GM18519 (cell line): ENCODE measurements around the gene AHCYL2.

Experiments used
- ATAC-seq: cut with Tn5 transposase; IDR thresholded peaks from one replicate; pipeline ENCODE4 v1.9.1; 2021; ENCODE audit warnings: mild to moderate bottlenecking, moderate library complexity; ENCODE audit not compliant: unreplicated experiment, low FRiP score

The AHCYL2 gene

DNA sequence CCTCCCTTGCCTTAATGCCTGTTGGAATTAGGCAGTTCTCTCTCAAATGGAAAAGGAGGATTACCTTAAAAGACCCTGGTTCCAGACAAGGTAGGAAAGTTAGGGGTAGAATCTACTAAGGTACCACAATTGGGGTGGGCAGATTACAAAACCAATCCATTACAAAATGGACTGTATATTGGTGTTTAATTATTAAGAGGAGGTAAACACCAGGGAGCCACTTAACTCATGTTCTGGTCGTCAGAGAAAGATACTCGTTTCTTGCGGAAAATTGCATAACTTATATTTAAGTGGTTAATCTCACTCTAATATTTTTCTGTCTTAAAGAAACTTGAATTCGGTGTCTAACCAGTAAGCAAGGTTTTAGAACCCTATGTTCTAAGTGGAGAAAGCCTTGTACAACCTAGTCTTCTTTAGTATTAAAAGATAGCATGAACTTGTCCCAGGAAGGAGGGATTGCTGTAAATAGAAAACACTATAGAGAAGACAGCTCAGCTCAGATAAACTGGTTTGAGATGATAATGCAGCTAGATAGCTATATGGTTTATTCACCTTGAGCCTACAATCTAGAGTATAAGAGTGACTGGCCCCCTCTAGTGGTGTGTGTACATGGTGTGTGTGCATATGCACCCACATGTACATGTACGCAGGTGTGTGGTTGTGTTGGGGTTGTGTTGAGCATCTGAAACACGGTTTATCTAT is 151.4 kb downstream of the AHCYL2 start:
- no peak for ATAC-seq

DNA sequence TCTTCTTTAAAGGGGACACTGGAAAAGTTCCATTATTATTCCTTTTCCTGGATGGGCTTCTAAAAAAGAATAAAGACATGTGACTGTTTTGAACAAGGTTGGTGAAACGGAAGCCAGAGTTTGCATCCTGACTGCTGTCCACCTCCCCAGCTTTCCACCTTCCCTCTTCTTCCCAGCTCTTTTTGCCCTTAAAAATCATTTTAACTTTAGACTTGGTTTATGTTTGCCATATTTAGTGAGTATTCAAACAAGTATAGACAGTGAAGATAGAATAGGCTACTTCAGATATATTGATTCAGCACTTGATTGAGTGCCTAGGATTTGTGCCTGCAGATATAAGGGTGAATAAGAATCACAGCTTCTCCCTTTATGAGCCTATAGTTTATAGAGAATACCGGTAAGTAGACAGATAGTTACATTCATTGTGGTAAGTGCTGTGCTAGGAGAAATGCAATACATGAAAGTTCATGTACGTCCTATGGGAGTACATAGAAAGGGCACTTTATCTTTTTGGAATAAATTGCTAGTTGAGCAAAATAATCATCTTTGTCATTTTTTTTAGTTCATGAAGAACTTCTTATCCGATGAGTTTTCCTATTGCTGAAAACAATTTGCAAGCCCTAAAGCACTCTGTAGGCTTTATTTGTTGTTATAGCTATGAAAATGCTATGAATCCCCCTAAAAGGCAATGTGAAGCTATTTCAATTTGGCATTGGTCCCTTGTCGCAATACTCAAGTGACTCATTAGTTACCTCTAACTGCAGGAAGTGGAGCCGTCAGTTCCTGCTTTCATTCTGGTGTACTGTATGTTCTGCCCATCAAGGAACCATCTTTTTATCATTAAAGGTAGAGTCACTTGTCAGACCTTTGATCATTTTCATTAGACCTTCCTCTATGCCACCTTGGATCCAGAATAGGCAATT is 152.2 kb downstream of the AHCYL2 start:
- no peak for ATAC-seq

DNA sequence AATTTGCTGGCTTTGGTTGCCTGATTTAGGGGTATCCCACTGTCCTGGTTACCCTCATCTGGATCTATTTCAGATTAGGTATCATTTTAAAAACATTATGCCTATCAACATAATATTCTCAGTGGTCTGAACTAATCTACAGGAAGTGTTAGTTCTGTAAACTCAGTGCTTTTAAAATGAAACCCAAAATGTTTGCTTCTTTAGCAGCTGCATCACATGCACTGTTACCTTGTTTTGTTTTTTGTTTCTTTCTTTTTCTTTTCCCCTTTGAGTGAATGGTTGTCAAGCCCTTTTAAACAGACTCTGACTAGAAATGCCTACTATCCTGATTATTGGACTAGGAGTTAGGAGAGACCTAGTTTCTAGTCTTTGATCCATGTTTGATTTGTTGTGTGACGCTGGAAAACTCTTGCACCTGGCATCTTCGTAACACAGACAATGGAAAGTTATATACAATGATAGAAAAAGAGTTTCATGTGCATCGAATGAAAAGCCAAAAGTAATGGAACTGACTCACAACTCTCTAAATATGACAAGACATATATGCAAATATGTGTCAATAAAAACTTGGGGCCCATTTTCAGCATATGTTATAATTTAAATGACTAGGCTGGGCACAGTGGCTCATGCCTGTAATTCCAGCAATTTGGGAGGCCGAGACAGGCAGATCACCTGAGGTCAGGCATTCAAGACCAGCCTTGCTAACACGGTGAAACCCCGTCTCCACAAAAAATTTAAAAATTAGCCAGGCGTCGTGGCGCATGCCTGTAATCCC is 157.1 kb downstream of the AHCYL2 start:
- ATAC-seq = no peak

DNA sequence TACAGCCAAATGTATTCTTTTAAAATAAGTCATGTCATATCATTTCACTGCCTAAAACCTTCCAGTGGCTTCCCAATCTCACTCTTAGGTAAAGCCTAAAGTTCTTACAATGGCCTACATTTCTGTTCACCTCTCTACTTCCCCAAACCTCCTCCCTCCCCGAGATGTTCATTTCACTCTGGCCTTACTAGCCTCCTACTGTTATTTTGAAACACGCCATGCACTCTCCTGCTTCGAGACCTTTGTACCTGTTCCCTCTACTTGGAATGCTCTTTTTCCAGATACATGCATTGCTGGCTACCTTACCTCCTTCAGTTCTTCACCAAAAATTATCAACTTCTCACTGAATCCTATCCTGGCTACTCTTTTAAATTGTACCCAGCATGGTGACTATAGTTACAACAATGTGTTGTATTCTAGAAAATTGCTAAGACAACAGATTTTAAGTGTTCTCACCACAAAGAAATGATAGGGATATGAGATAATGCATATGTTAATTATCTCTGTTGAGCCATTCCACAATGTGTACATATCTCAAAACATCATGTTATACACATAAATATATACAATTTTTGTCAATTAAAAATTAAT is 158.8 kb downstream of the AHCYL2 start:
- no peak for ATAC-seq

DNA sequence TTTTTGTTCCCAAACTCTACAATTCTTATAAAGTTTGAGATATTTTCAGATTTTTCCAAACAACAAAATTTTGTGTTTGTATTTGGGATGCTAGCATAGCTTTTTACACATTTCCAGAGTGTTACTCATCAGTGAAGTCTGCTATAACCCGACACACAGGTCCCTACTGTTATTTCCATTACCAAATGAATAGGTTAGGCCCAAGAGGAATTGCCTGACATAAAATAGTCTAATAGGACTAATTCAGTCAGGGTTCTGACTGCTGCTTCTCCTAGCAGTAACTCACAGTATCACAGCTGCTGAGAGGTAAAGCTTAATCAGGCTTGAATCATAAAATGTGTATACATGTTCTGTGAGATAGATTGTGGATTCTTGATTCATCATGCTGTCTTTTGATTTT is 160.3 kb downstream of the AHCYL2 start:
- ATAC-seq = no peak

DNA sequence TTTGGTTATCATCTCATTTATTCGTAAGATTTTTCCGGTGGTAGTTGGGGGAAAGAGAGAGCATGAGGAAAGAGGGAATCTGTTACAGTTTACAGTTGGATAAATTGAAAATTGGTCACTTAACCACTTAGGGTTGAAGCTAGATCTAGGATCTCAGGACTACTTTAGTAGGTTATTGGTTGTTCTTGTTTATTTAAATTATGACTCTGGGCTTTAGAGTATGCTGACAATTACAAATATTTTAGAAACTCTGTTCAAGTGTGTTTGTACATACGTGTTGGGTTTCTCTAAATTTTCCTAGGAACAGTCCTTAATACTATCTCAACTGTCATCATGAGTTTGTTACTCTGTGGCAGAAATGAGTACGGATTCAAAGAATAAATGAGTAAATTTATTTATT is 160.8 kb downstream of the AHCYL2 start:
- no peak for ATAC-seq

DNA sequence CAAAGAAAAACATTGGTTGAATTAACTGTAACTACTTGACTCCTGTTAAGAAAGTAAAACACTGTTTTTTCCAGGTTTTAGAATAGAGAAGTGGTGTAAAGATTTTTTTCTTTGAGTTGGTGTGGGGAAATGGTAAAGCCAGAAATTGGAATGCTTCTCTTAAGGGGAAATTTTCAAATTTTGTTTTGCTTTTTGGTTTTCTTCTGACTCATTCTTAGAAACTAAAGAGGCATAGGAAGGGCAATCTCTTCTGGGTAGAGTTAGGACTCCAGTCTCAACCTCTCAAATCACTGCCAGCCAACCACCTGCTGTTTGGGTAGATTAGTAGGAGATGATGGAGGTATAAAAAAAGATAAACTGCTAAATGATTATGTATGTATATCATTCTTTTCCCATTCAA is 161.7 kb downstream of the AHCYL2 start:
- no peak for ATAC-seq

DNA sequence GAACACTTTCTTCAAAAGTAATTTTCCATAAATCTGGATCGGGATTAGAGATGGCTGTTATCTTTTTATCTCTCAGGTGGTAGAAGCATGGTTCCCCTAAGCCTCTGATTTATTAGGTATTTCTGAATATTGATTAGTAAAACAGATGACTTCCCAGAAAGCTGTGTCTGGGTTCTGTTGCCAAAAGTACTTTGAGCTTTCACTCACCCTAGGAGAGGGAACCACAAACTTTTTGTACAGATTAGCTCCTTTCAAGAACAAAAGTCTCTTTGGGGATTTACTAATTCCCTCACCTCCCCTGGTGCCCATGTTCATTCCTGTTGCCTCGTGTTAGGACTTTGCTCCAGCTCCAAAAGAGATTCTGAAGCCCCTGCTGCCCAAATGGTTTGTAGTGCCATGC is 162.7 kb downstream of the AHCYL2 start:
- ATAC-seq = no peak

DNA sequence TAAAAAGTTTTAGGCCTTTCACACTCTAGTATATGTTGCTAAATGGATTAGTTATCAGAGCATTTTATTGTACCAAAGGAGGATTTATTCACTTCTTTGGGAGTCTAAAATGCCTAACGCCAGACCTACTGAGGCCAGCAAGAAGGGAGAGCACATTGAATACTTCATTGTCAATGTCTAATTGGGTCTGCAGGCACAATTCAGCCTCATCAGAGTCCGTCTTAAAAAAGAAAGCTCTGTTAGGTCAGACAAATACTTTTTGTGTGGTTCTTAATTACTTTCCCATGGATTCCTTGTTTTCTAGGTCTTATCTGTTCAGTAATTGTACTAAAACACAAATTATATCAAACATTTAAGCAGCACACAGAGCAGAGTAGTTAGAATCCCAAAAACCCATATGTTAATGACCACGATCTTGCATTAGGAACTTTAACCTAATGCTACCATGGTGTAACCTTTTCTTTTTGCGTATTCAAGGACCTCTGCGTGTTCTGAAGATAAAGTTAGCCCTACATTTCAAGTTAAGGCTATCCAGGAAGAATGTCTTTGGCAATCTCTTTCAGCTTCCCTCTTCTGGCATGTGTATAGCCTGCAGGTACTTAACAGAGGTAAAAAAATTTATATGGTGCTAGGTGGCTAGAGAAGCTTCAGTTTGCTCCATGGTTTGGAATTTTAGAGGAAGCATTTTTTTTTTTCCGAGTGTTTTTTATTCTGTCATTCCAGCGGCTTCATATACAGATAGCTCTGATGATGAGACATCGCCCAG is 163.7 kb downstream of the AHCYL2 start:
- no peak for ATAC-seq

DNA sequence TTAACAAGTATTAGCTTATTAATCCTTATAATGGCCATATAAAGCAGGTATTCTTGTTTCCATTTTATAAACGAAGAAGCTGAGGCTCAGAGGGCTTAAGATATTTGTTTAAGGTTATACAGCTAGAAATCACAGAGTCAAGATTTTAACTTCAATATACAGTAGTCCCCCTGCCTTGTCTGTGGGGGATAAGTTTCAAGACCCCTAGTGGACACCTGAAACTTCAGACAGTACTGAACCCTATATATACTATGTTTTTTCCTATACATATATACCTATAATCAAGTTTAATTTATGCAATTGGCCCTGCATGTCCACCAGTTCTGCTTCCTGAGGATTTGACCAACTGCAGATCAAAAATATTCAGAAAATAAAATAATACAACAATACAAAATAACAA is 165.0 kb downstream of the AHCYL2 start:
- no peak for ATAC-seq

DNA sequence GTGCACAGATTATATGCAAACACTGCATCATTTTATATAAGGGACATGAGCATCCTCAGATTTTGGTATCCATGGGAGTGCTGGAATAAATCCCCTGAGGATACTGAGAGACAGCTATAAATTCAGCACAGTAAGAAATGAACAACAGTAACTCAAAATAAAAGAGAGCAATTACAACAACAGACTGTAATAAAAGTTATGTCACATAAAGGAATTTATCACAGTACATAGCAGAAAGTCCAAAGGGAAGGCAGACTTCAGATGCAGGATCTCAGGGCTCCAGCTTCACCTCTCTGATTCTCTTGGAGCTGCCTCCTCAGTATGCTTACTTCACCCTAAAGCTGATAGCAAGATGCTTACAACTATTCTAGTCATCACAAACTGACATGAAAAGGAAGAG is 165.5 kb downstream of the AHCYL2 start:
- no peak for ATAC-seq

DNA sequence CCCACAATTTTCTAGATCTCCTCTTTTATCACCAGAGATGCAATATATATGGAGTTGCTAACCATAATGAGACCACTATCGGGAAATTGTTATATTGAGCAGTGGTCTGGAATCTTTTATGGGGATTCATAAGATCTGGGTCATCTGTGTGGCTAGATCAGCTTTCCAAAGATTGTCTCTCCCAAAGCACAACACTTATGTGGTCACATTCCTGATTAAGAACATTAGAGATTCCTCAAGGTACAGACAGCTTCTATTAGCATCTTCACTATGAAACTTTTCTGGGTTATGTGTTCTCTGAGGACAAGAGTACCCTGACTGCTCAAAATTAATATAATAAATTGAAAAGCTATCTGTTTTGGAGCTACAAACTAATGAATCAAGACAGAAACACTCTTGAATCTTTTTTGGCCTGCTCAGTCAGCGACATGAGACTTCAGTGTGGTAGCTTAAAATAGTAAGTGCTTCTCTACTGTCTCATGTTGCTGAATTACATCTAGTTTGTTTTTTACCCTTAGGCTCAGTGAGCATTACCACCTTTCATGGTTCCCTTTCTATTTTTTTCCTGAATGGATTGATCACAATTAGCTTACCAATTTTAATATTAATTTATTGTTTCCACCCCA is 166.8 kb downstream of the AHCYL2 start:
- ATAC-seq = no peak

DNA sequence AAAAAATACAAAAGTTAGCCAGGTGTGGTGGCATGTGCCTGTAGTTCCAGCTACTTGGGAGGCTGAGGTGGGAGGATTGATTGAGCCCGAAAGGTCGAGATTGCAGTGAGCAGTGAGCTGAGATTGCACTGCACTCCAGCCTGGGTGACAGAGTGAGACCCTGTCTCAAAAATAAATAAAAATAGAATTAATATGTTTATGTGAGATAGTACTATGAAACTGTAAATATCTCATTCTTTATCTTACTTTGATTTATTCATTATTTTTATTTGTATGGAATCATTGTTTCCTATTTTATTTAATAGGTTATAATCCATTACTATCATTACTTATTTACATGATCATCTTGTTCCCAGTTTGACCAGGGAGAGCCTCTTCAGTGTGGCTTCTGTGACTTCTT is 168.4 kb downstream of the AHCYL2 start:
- no peak for ATAC-seq

DNA sequence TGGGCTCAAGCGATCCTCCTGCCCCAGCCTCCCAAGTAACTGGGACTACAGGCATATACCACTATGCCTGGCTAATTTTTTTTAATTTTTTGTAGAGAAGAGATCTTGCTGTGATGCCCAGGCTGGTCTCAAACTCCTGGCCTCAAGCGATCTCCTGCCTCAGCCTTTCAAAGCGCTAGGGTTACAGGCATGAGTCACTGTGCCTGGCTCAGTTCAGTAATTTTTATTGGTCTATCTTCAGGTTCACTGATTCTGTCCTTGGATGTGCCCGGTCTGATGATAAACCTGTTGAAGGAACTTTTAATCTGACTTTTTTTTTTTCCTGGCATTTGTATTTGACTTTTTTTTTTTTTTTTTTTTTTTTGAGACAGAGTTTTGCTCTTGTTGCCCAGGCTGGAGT is 169.3 kb downstream of the AHCYL2 start:
- no peak for ATAC-seq

DNA sequence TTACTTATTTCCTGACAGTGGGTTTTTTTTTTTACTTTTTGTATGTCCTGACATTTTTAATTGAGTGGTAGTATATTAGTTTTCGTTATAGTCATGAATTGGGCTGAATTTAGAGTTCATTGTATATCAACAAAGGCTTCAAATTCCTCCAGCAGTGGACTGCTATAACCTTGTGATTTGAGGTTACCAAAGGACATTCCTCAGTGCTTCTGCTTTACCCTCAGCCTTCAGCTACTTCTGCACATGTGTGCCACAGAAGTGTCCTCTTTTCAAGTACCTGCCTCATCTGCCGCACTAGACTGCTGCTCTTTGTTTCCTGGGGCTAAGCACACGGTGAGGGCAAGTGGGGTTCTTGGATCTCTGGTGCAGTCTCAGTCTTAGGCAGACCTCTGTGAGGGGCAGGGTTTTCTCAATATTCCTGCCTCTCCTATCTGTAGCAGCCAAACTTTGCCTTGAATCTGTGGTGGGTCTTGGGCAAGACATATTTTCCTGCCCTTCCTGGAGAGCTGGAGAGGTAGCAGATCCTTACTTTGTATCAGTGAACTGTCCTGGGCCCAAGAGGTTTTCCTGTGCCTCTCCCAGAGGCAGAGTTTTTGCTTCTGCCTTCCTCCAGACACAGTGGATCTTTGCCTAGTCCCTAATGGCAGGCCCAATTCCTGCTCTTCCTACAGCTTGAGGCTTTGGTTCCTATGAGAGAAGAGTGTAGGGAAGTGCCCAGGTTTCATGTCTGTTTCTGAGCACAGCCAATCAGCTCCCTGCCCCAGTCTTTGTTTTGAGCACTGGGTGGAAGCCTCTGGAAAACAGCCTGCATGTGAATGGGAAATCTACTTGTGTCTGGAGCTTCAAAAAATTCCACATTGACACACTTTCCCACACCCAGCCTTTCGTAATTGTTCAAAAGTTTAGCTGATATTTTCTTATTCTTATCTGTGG is 170.4 kb downstream of the AHCYL2 start:
- ATAC-seq = no peak

DNA sequence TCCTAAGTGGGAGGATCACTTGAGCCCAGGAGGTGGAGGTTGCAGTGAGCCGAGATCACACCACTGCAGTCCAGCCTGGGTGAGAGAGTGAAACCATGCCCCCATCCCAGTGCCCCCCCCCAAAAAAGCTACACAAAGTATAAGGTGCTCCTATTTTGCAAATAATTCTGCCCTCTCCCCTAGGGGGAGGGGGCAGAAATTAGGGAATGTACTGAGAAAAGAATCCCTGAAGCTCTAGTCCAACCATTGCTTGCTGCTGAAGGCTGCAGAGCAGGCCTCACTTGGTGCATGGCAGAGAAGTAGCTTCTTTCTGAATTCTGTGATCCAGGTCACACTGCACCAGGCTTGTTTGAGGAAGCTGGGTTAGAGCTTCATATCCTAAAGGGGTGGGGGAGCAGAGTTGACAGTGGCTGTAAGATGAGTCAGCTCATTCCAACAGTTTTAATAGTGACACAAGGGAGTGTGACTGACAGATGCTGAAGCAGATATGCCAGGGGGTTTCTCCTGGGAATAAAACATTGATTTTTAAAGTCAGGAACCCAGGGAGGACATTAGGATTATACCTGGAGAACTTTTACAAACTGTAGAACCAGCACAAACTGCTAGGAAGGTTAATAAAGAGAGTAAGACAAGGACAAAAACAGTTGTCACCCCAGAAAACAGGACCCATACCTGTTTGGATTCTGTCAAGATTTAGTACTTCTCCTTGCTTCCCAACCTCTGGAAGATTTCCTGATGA is 176.6 kb downstream of the AHCYL2 start:
- no peak for ATAC-seq

DNA sequence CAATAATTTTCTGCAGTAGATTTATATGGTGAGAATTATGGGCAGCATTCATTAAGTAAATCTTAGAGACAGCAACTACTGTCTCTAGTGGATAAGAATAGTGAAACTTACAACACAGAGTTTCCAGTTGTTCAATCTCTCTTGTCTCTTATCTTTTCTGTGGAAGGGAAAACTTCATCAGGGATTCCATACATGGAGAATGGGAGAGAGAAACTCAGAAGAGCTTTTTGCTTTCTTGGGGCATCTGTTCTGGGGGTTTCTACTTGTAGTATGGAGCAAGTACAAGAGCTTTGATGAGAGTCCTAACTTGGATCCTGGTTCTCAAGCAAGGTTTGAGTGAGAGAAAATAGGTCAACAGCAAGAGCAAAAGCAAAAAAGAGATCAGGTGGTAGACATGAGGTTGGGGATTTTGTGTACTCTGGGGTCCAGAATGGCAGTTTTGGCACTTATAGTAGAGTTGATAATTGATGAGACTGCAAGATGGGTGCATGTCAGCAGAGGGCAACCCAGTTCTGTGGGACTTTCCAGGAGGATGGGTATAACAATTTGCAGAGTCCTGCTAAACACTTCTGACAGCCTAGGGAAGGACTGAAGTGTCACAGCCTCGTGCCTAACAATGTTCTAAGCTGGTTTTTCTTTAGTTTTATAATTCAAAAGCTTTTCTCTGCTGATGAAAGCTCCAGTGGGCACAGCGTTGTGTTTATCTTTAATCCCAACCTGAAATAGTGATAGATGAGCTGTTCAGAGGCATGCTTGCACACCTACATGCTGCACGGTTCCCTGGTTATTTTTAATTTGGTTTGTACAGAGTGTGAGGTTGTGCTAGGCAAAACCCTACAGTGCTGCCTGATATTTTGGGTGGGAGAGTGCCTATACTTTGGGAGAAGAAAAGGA is 177.4 kb downstream of the AHCYL2 start:
- ATAC-seq = no peak
